Posterior vena cava (tissue), 2 donors: ENCODE results near the gene VPS16. TPM values are rescaled to one million over a fixed set of nuclear protein-coding genes. Genes with fewer than 3 reads are reported as not detected.
A peak's percentile ranks its signal among the peaks of the same experiment; 100 is the strongest.

Source experiments
- DNase-seq: peaks from one replicate; pipeline ENCODE4 v3.0.0-alpha.2; 2020; ENCODE audit warnings: low spot score
- intact Hi-C, 2 donors: fragments of 100-400 bp; cut with DNase I; formaldehyde crosslinking; loops; one replicate each; pipeline versions ENCODE4 v1.14.1 to v1.14.2; 2022 to 2023
- total RNA-seq, 2 donors: library from RNA; stranded (reverse); fragmentation: NEBNext Ultra II Directional; extraction: Animal tissue kit (Norgen Biotek cat#: 25700); gene quantifications; one replicate each; pipeline ENCODE4 v1.2.1, GENCODE V29; 2021
- donor health status: DM: yes; HTN: yes; CAD: no.
- donor health status: DM: yes; HTN: yes; CAD: no.

VPS16 gene
- total RNA-seq, 2 donors from 2014 or later: 32.3 to 33.1 TPM

DNA sequence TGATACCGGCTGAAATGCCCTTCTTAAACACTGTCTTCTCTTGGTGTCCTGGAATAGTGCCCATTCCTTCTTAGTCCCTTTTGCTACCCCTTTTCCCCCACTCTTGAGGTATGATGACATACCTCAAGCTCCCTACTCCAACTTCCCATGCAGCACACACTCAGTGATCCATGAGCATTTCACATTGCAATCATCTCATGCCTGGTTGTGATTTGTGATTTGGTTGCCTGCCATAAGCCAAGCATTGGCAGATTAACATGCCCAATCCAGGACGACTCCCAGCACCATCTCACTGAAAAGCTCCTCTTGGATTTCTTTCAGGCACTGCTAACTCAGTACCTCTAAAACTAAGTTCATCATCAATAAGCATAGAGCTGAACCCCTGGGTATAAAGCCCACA lies 18.0 kb downstream of the VPS16 start:
- intact Hi-C loops: loop anchor here in 1 of 2 donors (10.0 kb wide), 1 partner anchor 154 kb away; no protein-coding TSS in a partner anchor
- DNase-seq: no peak

GRCh38 chr20:2859330-2860121 lies 19.0 kb downstream of the VPS16 start:
- intact Hi-C loops: loop anchor here in 1 of 2 donors (10.0 kb wide), 1 partner anchor 155 kb away; no protein-coding TSS in a partner anchor
- no peak for DNase-seq

DNA sequence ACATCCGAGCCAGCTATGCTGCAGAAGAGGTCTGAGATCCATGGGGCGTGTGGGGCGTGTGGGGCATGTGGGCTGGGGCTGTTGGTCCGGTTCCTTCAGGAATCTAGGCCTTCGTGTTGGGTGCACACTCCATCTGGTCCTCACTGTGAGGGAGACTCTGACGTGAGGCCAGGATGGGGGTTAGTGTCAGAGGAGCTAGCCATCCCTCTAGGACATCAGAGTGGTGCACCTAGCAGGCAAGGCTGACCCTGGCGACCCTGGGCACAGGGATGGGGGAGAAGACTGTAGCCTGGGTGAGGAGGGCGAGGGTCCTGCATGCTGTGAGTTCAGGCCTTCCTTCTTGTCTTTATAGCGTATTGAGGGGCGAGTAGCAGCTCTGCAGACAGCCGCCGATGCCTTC lies 24.1 kb downstream of the VPS16 start:
- intact Hi-C loops: no loop called here
- DNase-seq: no peak

- no peak for DNase-seq
- intact Hi-C loops: no loop called here
Measured at GRCh38 chr20:2865101-2865500, 24.6 kb downstream of the VPS16 start.

DNA sequence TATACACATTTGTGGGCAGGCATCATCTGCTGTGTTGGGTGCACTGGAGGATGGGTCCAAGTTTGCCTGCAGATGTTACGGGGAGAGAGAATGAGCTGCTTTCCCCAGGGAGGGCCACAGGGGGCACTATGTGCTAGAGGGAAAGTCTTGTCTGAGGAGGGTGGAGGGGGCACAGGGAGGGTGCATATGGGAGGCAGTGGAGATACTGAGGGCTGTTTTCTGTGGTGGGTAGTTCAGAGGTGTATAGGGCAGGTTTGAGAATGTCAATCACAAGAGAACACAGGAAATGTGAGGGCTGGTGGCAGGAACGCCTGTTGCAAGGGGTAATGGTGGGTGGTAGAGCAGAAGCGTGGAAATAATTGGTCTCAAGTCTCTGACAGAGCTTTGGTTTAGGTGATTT lies 25.1 kb downstream of the VPS16 start:
- DNase-seq: no peak
- intact Hi-C loops: no loop called here

- intact Hi-C loops: no loop called here
- DNase-seq: no peak
Measured at GRCh38 chr20:2866236-2866635, 25.7 kb downstream of the VPS16 start.

GRCh38 chr20:2867081-2867864 lies 26.7 kb downstream of the VPS16 start:
- DNase-seq: no peak
- intact Hi-C loops: no loop called here

DNA sequence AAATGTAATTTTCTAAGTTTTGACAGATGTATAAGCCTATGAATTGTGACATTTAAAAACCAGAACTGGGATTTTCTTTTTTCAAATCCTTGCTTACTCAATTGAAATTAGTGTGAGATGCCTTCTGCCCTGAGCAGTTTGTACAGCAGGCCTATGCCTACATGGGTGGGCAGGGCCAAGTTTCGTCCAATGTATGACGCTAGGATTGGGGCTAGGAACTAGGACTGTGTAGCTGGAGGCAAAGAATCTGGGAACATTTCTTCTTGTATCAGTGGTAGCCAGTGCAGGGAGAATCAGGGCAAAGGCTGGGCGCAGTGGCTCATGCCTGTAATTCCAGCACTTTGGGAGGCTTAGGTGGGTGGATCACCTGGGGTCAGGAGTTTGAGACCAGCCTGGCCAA lies 28.8 kb downstream of the VPS16 start:
- intact Hi-C loops: no loop called here
- no peak for DNase-seq

DNA sequence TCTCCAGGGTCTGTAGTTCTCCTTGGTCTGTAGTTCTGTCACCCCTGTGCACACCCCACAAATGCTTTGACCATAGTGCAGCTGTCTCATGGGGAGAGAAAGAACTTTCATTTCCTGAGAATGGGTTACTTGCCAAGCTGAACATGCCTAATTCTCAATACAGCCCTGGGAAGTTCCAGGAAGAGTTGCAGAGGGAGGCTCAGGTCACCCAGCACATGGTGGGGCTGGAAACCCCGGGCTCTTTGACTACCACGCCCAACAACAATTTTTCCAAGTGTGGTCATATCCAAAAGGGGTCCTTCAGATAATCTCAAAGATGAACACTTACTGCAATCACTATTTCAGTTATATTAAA lies 30.5 kb downstream of the VPS16 start:
- intact Hi-C loops: no loop called here
- DNase-seq: no peak

DNA sequence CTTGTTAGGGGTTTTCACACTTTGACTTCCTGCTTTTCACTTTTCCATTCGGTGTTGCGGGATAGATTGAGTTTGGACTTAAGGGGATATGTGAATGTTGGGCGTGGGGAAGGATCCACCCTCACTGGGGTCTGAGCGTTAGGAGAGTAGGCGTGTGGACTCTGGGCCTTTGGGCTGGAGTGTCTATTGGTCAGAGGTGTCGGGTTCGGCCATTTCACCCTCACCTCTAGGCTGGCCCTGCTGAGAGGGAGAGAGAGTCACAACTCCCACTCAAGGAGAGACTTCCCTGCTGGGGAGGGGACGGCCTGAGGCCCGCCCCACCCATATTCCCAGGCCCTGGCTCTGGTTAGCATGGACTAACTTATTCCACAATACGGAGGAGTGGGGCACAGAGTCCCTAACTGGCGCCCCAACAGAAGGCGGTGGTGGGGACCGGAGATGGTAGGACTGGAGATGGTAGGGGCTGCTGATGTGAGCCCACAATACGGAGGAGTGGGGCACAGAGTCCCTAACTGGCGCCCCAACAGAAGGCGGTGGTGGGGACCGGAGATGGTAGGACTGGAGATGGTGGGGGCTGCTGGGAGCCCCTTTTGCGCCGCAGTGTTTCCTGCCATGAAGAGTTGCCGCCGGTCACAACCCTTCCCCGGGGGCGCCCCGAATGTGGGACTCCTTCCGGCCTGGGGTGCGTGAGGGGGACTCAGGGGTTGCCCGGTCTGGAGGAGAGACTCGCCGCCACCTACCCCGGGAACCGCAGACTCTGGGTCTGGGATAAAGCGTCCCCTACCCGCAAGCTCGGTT lies 31.3 kb downstream of the VPS16 start:
- intact Hi-C loops: no loop called here
- DNase-seq: peak; percentile 83

GRCh38 chr20:2872459-2873009 lies 32.0 kb downstream of the VPS16 start:
- intact Hi-C loops: no loop called here
- peak; percentile 87 for DNase-seq

- DNase-seq: peak; percentile 97
- intact Hi-C loops: no loop called here
Measured at GRCh38 chr20:2873010-2873746, 32.6 kb downstream of the VPS16 start, which contains the start of gene PTPRA. Gene PTPRA, plus strand, starts transcription at chr20:2873481. Its CDS starts 90,797 bp downstream, at chr20:2964278.

GRCh38 chr20:2873747-2874041 lies 33.1 kb downstream of the VPS16 start:
- intact Hi-C loops: no loop called here
- peak; percentile 89 for DNase-seq

DNA sequence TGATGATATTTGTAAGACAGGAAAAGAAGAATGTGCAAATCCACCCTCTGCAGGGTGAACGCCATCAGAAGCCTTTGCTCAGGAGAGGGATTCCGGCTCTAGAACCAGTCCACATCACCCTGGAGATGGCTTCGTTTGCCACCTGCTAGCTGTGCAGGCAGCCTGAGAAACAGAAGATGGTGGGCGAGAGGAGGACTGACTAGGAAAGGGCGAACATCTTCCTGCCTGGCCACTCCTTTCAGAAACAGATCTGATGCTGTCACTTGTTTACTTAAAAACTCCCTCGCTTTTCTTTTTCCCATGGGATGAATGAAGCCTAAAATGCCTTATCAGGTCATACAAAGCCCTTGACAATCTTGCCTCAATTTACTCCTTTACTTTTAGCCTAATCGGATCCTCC lies 33.9 kb downstream of the VPS16 start:
- intact Hi-C loops: no loop called here

DNA sequence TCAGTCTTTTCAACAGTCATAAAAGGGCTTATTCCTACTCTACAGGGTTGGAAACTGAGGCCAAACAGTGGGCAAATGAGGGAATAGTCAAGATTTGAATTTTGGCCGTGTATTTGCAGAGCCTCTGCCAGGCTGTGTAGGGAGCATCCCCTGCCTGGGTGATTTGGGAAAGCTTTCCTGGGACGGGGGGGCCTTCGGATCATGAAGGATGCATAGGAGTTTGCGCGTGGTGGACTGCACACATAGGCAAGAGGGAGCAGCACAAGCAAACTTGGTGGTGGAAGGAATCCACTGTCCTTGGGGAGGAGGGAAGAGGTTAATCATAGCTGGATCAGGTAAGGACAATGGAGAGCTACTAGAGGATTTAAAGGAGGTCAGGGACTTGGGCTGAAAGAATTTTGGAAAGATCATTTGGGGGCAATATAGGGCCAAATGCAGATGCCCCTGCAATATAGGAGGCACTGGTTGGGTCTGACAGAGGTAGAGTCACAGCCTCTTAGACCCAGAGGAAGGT lies 35.2 kb downstream of the VPS16 start:
- intact Hi-C loops: no loop called here
- DNase-seq: no peak

More for the DNA sequence above, 33.9 kb downstream of the VPS16 start:
- DNase-seq: no peak

DNA sequence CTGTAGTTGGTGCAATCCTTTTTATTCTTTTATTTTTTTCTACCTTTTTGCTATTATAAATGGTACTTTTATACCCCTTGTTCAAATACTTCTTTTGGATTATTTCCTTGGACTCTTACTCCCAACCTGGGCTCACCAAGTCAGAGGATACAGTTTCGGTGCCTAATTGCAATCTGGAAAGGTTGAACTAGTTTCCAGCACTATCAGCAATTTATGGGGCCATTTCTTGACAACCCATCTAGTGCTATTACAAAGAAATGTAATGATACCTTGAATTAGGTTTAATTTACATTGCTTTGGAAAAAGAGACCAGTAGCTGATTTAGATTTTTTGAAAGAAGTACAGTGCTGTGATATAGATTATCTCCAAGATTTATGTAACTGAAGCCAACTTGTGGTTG lies 38.0 kb downstream of the VPS16 start:
- intact Hi-C loops: no loop called here
- no peak for DNase-seq

DNA sequence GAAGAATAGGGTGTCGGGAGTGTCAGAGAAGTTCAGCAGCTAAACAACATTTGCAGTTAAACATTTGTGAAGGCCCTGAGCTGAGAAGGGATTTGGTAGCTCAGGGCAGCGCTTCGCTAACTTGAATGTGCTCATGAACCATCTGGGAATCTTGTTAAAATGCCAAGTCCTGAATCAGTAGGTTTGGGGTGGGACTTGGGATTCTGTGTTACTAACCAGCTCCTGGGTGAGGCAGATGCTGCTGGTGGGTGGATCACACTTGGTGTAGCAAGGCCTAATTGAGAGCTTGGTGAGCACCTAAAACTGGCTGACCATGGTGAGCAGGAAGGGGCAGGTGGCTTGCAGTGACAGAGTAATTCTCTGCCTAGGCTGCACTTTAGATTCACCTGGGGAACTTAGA lies 38.6 kb downstream of the VPS16 start:
- intact Hi-C loops: no loop called here
- no peak for DNase-seq

DNA sequence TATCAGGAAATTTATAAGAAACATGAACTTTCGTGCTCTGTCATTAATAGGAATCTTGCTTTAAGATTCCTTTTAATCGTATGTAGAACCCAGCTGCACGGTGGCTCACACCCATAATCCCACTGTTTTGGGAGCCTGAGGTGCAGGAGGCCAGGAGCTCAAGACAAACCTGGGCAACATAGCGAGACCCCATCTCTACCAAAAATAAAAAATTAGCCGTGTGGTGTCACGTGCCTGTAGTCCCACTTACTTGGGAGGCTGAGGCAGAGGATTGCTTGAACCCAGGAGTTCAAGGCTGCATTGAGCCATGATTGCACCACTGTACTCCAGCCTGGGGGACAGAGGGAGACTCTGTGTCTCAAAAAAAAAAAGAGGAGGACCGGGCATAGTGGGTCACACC lies 40.1 kb downstream of the VPS16 start:
- intact Hi-C loops: no loop called here
- no peak for DNase-seq
